Measurements from ENCODE around the gene RIMS3.

GRCh38 chr1:40626383-40626770, 39.1 kb downstream of the RIMS3 start:
- TF ChIP-seq SUZ12 (IDR thresholded peaks at IDR 0.05; ENCODE audit: extremely low read depth, insufficient read depth, insufficient read length), result no peak
- no peak for TF ChIP-seq YY1 (IDR thresholded peaks at IDR 0.05; ENCODE audit: insufficient read depth, insufficient read length)
- no peak for TF ChIP-seq ZNF274 (IDR thresholded peaks at IDR 0.05; ENCODE audit: low read depth, low read length)
